GM18861 (cell line): ENCODE data around the gene UBE2E1.
A peak's percentile ranks its signal among the peaks of the same experiment; 100 is the strongest.

Source experiments
- ATAC-seq: cut with Tn5 transposase; IDR thresholded peaks from one replicate; pipeline ENCODE4 v1.9.1; 2021; ENCODE audit not compliant: unreplicated experiment

The UBE2E1 gene

GRCh38 chr3:23793528-23794134 is 12.1 kb upstream of the UBE2E1 start:
- no peak for ATAC-seq

- ATAC-seq, result no peak
These were observed 10.7 kb upstream of the UBE2E1 start for GRCh38 chr3:23795096-23795495.

GRCh38 chr3:23796518-23796917 is 9.2 kb upstream of the UBE2E1 start:
- ATAC-seq, result no peak

GRCh38 chr3:23797491-23797890 is 8.3 kb upstream of the UBE2E1 start:
- peak; percentile 60 for ATAC-seq

GRCh38 chr3:23798456-23798855 is 7.3 kb upstream of the UBE2E1 start:
- no peak for ATAC-seq

GRCh38 chr3:23798876-23799275 is 6.9 kb upstream of the UBE2E1 start:
- no peak for ATAC-seq

GRCh38 chr3:23800731-23801130 is 5.0 kb upstream of the UBE2E1 start:
- ATAC-seq, result peak; percentile 52

- no peak for ATAC-seq
These were observed 1.1 kb upstream of the UBE2E1 start for GRCh38 chr3:23804441-23805209.

- no peak for ATAC-seq
These were observed 534 bp upstream of the UBE2E1 start for GRCh38 chr3:23805210-23805632.

- ATAC-seq, result no peak
These were observed 1.0 kb downstream of the UBE2E1 start for GRCh38 chr3:23806534-23807423.

- ATAC-seq, result no peak
These were observed 1.8 kb downstream of the UBE2E1 start for GRCh38 chr3:23807424-23808015.

- ATAC-seq, result no peak
These were observed 2.8 kb downstream of the UBE2E1 start for GRCh38 chr3:23808525-23808924.

GRCh38 chr3:23809294-23809693 is 3.5 kb downstream of the UBE2E1 start:
- no peak for ATAC-seq

- ATAC-seq, result no peak
These were observed 4.1 kb downstream of the UBE2E1 start for GRCh38 chr3:23809840-23810342.

- ATAC-seq, result no peak
These were observed 4.8 kb downstream of the UBE2E1 start for GRCh38 chr3:23810343-23811184.

GRCh38 chr3:23811185-23811527 is 5.4 kb downstream of the UBE2E1 start:
- ATAC-seq, result no peak

- peak; percentile 56 for ATAC-seq
These were observed 6.2 kb downstream of the UBE2E1 start for GRCh38 chr3:23811919-23812318.

GRCh38 chr3:23815879-23816278 is 10.1 kb downstream of the UBE2E1 start:
- ATAC-seq, result no peak

- ATAC-seq, result no peak
These were observed 11.0 kb downstream of the UBE2E1 start for GRCh38 chr3:23816721-23817120.

GRCh38 chr3:23817508-23818223 is 11.9 kb downstream of the UBE2E1 start:
- no peak for ATAC-seq
